Liver (tissue), 9 donors: ENCODE data around the gene ZNF460. TPM values are rescaled to one million over a fixed set of nuclear protein-coding genes. Genes with fewer than 3 reads are reported as not detected.
A peak's percentile ranks its signal among the peaks of the same experiment; 100 is the strongest.

Experiments
- DNase-seq: peaks from one replicate; pipeline ENCODE4 v3.0.0-alpha.2; 2017; ENCODE audit warnings: low spot score
- H3K27ac ChIP-seq, 2 donors: one replicate each; pipeline ENCODE4 v1.7.0; 2013; ENCODE audit warnings: inconsistent platforms in 2 of 2, low read length in 2 of 2, control low read depth in 1 of 2, low read depth in 1 of 2, mild to moderate bottlenecking in 1 of 2
- H3K27me3 ChIP-seq, 4 donors: one replicate each; pipeline versions ENCODE4 v1.6.1 to v1.7.0; 2013; ENCODE audit warnings: low read length in 3 of 4, inconsistent platforms in 1 of 4, mild to moderate bottlenecking in 1 of 4, moderate library complexity in 1 of 4; ENCODE audit not compliant: control insufficient read depth in 4 of 4, insufficient read depth in 4 of 4
- H3K36me3 ChIP-seq, 4 donors: one replicate each; pipeline versions ENCODE4 v1.6.1 to v1.7.0; 2013; ENCODE audit warnings: low read length in 3 of 4, mild to moderate bottlenecking in 3 of 4, low read depth in 1 of 4, moderate library complexity in 1 of 4; ENCODE audit not compliant: control insufficient read depth in 4 of 4, insufficient read depth in 3 of 4
- H3K4me1 ChIP-seq, 4 donors: one replicate each; pipeline versions ENCODE4 v1.6.1 to v1.7.0; 2013; ENCODE audit warnings: low read length in 3 of 4, mild to moderate bottlenecking in 3 of 4, moderate library complexity in 1 of 4; ENCODE audit not compliant: control insufficient read depth in 4 of 4, insufficient read depth in 4 of 4
- H3K4me3 ChIP-seq, 3 donors: one replicate each; pipeline versions ENCODE4 v1.6.1 to v1.7.0; 2013; ENCODE audit warnings: low read length in 3 of 3, control low read depth in 1 of 3, low read depth in 1 of 3, mild to moderate bottlenecking in 1 of 3
- H3K9ac ChIP-seq, 2 donors: one replicate each; pipeline ENCODE4 v1.7.0; 2013; ENCODE audit warnings: low read length in 2 of 2, mild to moderate bottlenecking in 2 of 2, moderate library complexity in 2 of 2, control low read depth in 1 of 2, low read depth in 1 of 2
- H3K9me3 ChIP-seq, 4 donors: one replicate each; pipeline versions ENCODE4 v1.6.1 to v1.7.0; 2013; ENCODE audit warnings: low read length in 3 of 4; ENCODE audit not compliant: control insufficient read depth in 4 of 4
- EGR1 ChIP-seq, 2 donors: IDR thresholded peaks; 2 replicates each; pipeline ENCODE4 v1.6.1; 2016 to 2018; ENCODE audit warnings: antibody characterized with exemption in 2 of 2, low read depth in 2 of 2
- FOXA1 ChIP-seq: IDR thresholded peaks from 2 replicates; pipeline ENCODE4 v1.6.1; 2016; ENCODE audit warnings: antibody characterized with exemption
- FOXA2 ChIP-seq: IDR thresholded peaks from 2 replicates; pipeline ENCODE4 v1.6.1; 2016; ENCODE audit warnings: antibody characterized with exemption
- GABPA ChIP-seq, 2 donors: IDR thresholded peaks in 1 of 2; conservative IDR thresholded peaks in 1 of 2; 2 replicates each; pipeline ENCODE4 v1.6.1; 2016; ENCODE audit warnings: antibody characterized with exemption in 2 of 2, mild to moderate bottlenecking in 1 of 2, moderate library complexity in 1 of 2
- HNF4A ChIP-seq, 2 donors: conservative IDR thresholded peaks; 2 replicates each; pipeline ENCODE4 v1.6.1; 2016; ENCODE audit warnings: antibody characterized with exemption in 2 of 2, mild to moderate bottlenecking in 2 of 2
- HNF4G ChIP-seq: IDR thresholded peaks from 2 replicates; pipeline ENCODE4 v1.6.1; 2016; ENCODE audit warnings: antibody characterized with exemption
- JUND ChIP-seq, 2 donors: IDR thresholded peaks; 2 replicates each; pipeline ENCODE4 v1.6.1; 2016; ENCODE audit warnings: antibody characterized with exemption in 2 of 2
- NR2F2 ChIP-seq: IDR thresholded peaks from 2 replicates; pipeline ENCODE4 v1.6.1; 2016; ENCODE audit warnings: antibody characterized with exemption
- TAF1 ChIP-seq: conservative IDR thresholded peaks from 2 replicates; pipeline ENCODE4 v1.6.1; 2016; ENCODE audit warnings: antibody characterized with exemption, mild to moderate bottlenecking
- WGBS: extraction: QIAGEN DNeasy Blood & Tissue Kit; methylation state at CpG from one replicate; pipeline ENCODE4 v1.1.7; 2013; 5-methylcytosine and 5-hydroxymethylcytosine counted together
- polyA plus RNA-seq, 2 donors: library from polyadenylated mRNA; stranded (reverse) in 1 of 2; unstranded in 1 of 2; fragments of 200-250 nt in 1 of 2; fragments of >200 nt in 1 of 2; fragmentation: Nextera tagmentation in 1 of 2; extraction: Ambion mirVana in 1 of 2; gene quantifications; one replicate each; pipeline versions ENCODE4 v1.2.1 to v1.2.3, GENCODE V29; 2013 to 2015
- total RNA-seq, 2 donors: library from RNA; depleted of rRNA; stranded (reverse); fragments of >200 nt; gene quantifications; one replicate each; pipeline ENCODE4 v1.2.3, GENCODE V29; 2014
- TF ChIP-seq, protein P1 (sequence below): IDR thresholded peaks from 2 replicates; pipeline ENCODE4 v1.6.1; 2016; ENCODE audit warnings: antibody characterized with exemption
- TF ChIP-seq, protein P2 (sequence below): IDR thresholded peaks from 2 replicates; pipeline ENCODE4 v1.6.1; 2016; ENCODE audit warnings: antibody characterized with exemption, mild to moderate bottlenecking
- TF ChIP-seq, protein P3 (sequence below): fragments of 150-350 bp; IDR thresholded peaks from 2 replicates; pipeline ENCODE4 v1.5.1; 2017; ENCODE audit warnings: improper control_type of control experiment, low read depth, low read length; ENCODE audit not compliant: missing input control
- TF ChIP-seq, protein P4 (sequence below): IDR thresholded peaks from 2 replicates; pipeline ENCODE4 v1.6.1; 2016; ENCODE audit warnings: antibody characterized with exemption
- donor health status: healthy.
- donor health status: healthy.
- donor health status: healthy.
- donor health status: healthy.
- donor health status: healthy.

The ZNF460 gene
- total and polyA plus RNA-seq, 4 donors, result 0.24 to 54.4 (median 19.4) TPM

DNA sequence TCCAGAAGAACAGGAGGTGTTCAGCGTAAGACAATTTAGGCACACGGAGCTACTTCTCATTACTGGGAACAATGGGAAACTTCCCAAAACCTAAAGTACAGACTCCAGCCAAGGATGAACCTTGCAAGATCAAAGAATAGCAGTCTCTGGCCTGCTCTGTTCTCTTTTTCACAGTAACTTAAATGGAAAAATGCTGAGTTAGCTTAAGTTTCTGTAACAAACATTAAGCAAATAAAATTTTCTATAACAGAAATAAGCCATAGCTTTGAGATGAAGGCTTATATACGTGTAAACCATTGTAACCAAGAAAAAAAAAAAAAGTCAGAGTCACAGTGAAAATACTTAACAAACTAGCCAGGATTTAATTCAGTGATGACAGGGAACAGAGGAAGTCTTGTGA lies 18.2 kb upstream of the ZNF460 start:
- Histone ChIP-seq H3K27me3 (no peaks in the 10 kb centered on the region), H3K27ac (no peak overlapping the region), H3K9me3 (peaks cover 0 to 7% (median 2%) of the 10 kb centered on the region in 4 donors), H3K4me1 (no peaks in the 10 kb centered on the region), H3K36me3 (peaks cover 0 to 15% (median 3%) of the 10 kb centered on the region in 4 donors), H3K9ac (no peak overlapping the region), H3K4me3 (no peak overlapping the region)
- no peak for TF ChIP-seq NR2F2
- WGBS, result 95% methylated on average over 3 of the region's 3 CpGs
- no peak for DNase-seq

DNA sequence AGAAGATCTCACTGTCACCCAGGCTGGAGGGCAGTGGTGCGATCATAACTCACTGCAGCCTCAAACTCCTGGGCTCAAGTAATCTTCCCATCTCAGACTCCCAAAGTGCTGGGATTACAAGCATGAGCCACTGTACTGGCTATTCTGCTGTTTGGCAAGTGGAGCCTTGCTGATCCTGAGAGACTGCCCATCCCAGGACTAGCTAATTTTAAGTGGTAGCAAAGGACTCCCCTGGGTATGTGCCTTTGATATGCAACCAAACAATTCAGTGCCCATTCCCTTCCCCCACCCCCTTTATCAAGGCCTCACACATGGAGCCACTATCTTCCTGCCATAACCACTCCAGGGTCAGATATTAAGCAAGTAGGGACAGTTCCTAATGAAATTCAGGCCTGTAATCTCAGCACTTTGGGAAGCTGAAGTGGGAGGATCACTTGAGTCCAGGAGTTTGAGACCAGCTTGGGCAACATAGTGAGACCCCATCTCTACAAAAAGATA lies 17.0 kb upstream of the ZNF460 start:
- peak; percentile 49 for DNase-seq
- H3K9me3 ChIP-seq, result peaks cover 0 to 9% (median 1%) of the 10 kb centered on the region in 4 donors
- 94% methylated on average over 1 of the region's 1 CpG for WGBS
- no peak overlapping the region for H3K4me3 ChIP-seq
- H3K27ac ChIP-seq, result no peak overlapping the region
- no peaks in the 10 kb centered on the region for H3K27me3 ChIP-seq
- TF ChIP-seq, protein P1, sequence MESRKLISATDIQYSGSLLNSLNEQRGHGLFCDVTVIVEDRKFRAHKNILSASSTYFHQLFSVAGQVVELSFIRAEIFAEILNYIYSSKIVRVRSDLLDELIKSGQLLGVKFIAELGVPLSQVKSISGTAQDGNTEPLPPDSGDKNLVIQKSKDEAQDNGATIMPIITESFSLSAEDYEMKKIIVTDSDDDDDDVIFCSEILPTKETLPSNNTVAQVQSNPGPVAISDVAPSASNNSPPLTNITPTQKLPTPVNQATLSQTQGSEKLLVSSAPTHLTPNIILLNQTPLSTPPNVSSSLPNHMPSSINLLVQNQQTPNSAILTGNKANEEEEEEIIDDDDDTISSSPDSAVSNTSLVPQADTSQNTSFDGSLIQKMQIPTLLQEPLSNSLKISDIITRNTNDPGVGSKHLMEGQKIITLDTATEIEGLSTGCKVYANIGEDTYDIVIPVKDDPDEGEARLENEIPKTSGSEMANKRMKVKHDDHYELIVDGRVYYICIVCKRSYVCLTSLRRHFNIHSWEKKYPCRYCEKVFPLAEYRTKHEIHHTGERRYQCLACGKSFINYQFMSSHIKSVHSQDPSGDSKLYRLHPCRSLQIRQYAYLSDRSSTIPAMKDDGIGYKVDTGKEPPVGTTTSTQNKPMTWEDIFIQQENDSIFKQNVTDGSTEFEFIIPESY, result no peak
- TF ChIP-seq FOXA2 (no peak), JUND (IDR thresholded peaks at IDR 0.05) (no peak), TAF1 (no peak), GABPA (IDR thresholded peaks at IDR 0.05 in 1 of 2, conservative IDR thresholded peaks at IDR 0.05 in 1 of 2) (no peak)
- TF ChIP-seq, protein P2, sequence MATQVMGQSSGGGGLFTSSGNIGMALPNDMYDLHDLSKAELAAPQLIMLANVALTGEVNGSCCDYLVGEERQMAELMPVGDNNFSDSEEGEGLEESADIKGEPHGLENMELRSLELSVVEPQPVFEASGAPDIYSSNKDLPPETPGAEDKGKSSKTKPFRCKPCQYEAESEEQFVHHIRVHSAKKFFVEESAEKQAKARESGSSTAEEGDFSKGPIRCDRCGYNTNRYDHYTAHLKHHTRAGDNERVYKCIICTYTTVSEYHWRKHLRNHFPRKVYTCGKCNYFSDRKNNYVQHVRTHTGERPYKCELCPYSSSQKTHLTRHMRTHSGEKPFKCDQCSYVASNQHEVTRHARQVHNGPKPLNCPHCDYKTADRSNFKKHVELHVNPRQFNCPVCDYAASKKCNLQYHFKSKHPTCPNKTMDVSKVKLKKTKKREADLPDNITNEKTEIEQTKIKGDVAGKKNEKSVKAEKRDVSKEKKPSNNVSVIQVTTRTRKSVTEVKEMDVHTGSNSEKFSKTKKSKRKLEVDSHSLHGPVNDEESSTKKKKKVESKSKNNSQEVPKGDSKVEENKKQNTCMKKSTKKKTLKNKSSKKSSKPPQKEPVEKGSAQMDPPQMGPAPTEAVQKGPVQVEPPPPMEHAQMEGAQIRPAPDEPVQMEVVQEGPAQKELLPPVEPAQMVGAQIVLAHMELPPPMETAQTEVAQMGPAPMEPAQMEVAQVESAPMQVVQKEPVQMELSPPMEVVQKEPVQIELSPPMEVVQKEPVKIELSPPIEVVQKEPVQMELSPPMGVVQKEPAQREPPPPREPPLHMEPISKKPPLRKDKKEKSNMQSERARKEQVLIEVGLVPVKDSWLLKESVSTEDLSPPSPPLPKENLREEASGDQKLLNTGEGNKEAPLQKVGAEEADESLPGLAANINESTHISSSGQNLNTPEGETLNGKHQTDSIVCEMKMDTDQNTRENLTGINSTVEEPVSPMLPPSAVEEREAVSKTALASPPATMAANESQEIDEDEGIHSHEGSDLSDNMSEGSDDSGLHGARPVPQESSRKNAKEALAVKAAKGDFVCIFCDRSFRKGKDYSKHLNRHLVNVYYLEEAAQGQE, result no peak
- TF ChIP-seq, protein P3, sequence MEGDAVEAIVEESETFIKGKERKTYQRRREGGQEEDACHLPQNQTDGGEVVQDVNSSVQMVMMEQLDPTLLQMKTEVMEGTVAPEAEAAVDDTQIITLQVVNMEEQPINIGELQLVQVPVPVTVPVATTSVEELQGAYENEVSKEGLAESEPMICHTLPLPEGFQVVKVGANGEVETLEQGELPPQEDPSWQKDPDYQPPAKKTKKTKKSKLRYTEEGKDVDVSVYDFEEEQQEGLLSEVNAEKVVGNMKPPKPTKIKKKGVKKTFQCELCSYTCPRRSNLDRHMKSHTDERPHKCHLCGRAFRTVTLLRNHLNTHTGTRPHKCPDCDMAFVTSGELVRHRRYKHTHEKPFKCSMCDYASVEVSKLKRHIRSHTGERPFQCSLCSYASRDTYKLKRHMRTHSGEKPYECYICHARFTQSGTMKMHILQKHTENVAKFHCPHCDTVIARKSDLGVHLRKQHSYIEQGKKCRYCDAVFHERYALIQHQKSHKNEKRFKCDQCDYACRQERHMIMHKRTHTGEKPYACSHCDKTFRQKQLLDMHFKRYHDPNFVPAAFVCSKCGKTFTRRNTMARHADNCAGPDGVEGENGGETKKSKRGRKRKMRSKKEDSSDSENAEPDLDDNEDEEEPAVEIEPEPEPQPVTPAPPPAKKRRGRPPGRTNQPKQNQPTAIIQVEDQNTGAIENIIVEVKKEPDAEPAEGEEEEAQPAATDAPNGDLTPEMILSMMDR, result no peak
- H3K4me1 ChIP-seq, result no peaks in the 10 kb centered on the region
- peaks cover 0 to 15% (median 3%) of the 10 kb centered on the region in 4 donors for H3K36me3 ChIP-seq
- H3K9ac ChIP-seq, result no peak overlapping the region

DNA sequence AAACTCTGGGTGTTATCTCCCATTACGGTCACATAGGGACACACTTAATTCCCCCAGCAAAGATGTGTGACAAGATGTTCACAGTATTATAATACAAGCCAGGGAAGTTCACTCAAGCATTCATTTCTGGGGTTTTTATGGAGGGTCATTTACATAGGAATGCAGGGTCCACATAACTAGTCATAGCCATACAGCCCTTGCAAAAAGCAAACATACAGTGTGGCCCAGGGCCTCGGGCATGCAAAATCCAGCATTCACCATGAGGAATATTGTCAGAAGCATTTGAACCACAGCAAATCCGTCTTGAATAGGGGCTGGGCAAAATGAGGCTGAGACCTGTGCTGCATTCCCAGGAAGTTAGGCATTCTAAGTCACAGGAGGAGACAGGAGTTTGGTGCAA lies 13.0 kb upstream of the ZNF460 start:
- Histone ChIP-seq H3K4me1 (no peaks in the 10 kb centered on the region), H3K9me3 (peaks cover 0 to 2% (median under 1%) of the 10 kb centered on the region in 4 donors), H3K9ac (no peak overlapping the region), H3K27ac (no peak overlapping the region), H3K27me3 (no peaks in the 10 kb centered on the region), H3K36me3 (peaks cover 0 to 5% (median 1%) of the 10 kb centered on the region in 4 donors), H3K4me3 (no peak overlapping the region)
- 90% methylated on average over 3 of the region's 3 CpGs for WGBS
- no peak for DNase-seq
- TF ChIP-seq HNF4A (conservative IDR thresholded peaks at IDR 0.05) (no peak), FOXA1 (no peak), TAF1 (no peak), HNF4G (no peak), EGR1 (IDR thresholded peaks at IDR 0.05; ENCODE audit: low read depth in 2 of 2) (no peak), GABPA (IDR thresholded peaks at IDR 0.05 in 1 of 2, conservative IDR thresholded peaks at IDR 0.05 in 1 of 2) (no peak)
- TF ChIP-seq, protein P4, sequence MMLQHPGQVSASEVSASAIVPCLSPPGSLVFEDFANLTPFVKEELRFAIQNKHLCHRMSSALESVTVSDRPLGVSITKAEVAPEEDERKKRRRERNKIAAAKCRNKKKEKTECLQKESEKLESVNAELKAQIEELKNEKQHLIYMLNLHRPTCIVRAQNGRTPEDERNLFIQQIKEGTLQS, result no peak
- TF ChIP-seq, protein P3, result no peak
- TF ChIP-seq, protein P2, result no peak
